GM19240 (cell line): ENCODE results near the gene OSM.
"Not testable (repeated sequence)": the region's sequence is repeated elsewhere in the genome, so short reads cannot be mapped to it uniquely, and the experiment has no call there.

Experiments
- DNase-seq: peaks from one replicate; pipeline ENCODE4 v3.0.0; 2011; ENCODE audit warnings: low spot score; ENCODE audit not compliant: insufficient read length

The OSM gene

GRCh38 chr22:30228509-30229359, 37.9 kb downstream of the OSM start:
- DNase-seq, result no peak

- no peak for DNase-seq
These were observed 39.0 kb downstream of the OSM start for GRCh38 chr22:30227438-30228228.

GRCh38 chr22:30226192-30226832, 40.3 kb downstream of the OSM start:
- DNase-seq, result no peak

GRCh38 chr22:30225220-30225927, 41.3 kb downstream of the OSM start:
- DNase-seq, result no peak

- DNase-seq, result no peak
These were observed 42.3 kb downstream of the OSM start for GRCh38 chr22:30224161-30224857.

GRCh38 chr22:30223303-30223702, 43.3 kb downstream of the OSM start:
- DNase-seq, result no peak

GRCh38 chr22:30222321-30222720, 44.3 kb downstream of the OSM start:
- DNase-seq, result no peak

GRCh38 chr22:30221121-30221992, 45.3 kb downstream of the OSM start:
- DNase-seq, result no peak

GRCh38 chr22:30220338-30221012, 46.2 kb downstream of the OSM start:
- DNase-seq, result no peak

GRCh38 chr22:30219668-30220278, 46.9 kb downstream of the OSM start:
- no peak for DNase-seq

- no peak for DNase-seq
These were observed 47.5 kb downstream of the OSM start for GRCh38 chr22:30219049-30219654.

GRCh38 chr22:30217698-30218560, 48.7 kb downstream of the OSM start:
- no peak for DNase-seq

- no peak for DNase-seq
These were observed 49.9 kb downstream of the OSM start for GRCh38 chr22:30216710-30217109.

GRCh38 chr22:30216272-30216671, 50.4 kb downstream of the OSM start:
- DNase-seq, result not testable (repeated sequence)

GRCh38 chr22:30214703-30215407, 51.8 kb downstream of the OSM start:
- DNase-seq, result no peak

- DNase-seq, result no peak
These were observed 53.6 kb downstream of the OSM start for GRCh38 chr22:30212996-30213441.
